Endothelial cell of umbilical vein (primary cell): ENCODE data around the gene MT1X. TPM values are rescaled to one million over a fixed set of nuclear protein-coding genes. Genes with fewer than 3 reads are reported as not detected.

ENCODE experiments used
- BruUV-seq: library from RNA; stranded (reverse); fragments of 400-500 nt; replicated peaks from 2 replicates; lab custom pipeline; 2021; lab: Mats Ljungman, UMichigan
- CTCF ChIA-PET: fragments of 300-600, 350-600 bp; sonication (Branson Sonifier 250); formaldehyde crosslinking; loops from one replicate; lab custom pipeline; 2021; ENCODE audit warnings: antibody characterized with exemption, inconsistent platforms; lab: Charles Lee
- POLR2A ChIA-PET: fragments of 300-600, 350-600 bp; sonication (Branson Sonifier 250); formaldehyde crosslinking; loops from one replicate; lab custom pipeline; 2021; ENCODE audit warnings: antibody characterized with exemption, inconsistent platforms; lab: Charles Lee
- DNase-seq: peaks from one replicate; pipeline ENCODE4 v3.0.0-alpha.2; 2011; ENCODE audit warnings: low read depth, low spot score
- FAIRE-seq: peaks from 2 replicates; lab custom pipeline; 2011; peaks lifted over from hg19 to GRCh38; lab: Jason Lieb, UNC
- H2AFZ ChIP-seq: 2 replicates; pipeline ENCODE4 v1.6.0; 2012; ENCODE audit warnings: low read depth, low read length, control low read depth, inconsistent platforms
- H3K27ac ChIP-seq: 2 replicates; pipeline ENCODE4 v1.5.1; 2011; ENCODE audit warnings: low read depth, mild to moderate bottlenecking, control low read depth, low read length, moderate library complexity; ENCODE audit not compliant: insufficient read depth
- H3K27me3 ChIP-seq, 2 experiments: 2 replicates each; pipeline versions ENCODE4 v1.6.0 to v1.6.1; 2011; ENCODE audit warnings: low read length in 2 of 2, mixed read lengths in 1 of 2; ENCODE audit not compliant: control insufficient read depth in 2 of 2, insufficient read depth in 2 of 2
- H3K36me3 ChIP-seq, 2 experiments: 2 replicates in 1 of 2; 3 replicates in 1 of 2; pipeline ENCODE4 v1.5.1; 2011; ENCODE audit warnings: low read length in 2 of 2, mild to moderate bottlenecking in 1 of 2, moderate library complexity in 1 of 2; ENCODE audit not compliant: control insufficient read depth in 2 of 2, insufficient read depth in 2 of 2; ENCODE audit errors: extremely low read depth in 1 of 2
- H3K4me1 ChIP-seq: 3 replicates; pipeline ENCODE4 v1.5.1; 2011; ENCODE audit warnings: mild to moderate bottlenecking, low read length; ENCODE audit not compliant: control insufficient read depth, insufficient read depth; ENCODE audit errors: extremely low read depth
- H3K4me2 ChIP-seq: 2 replicates; pipeline ENCODE4 v1.6.1; 2011; ENCODE audit warnings: low read length, control low read depth, mixed read lengths; ENCODE audit not compliant: insufficient read depth
- H3K4me3 ChIP-seq, 3 experiments: fragments of 200-600 bp in 1 of 3; sonication (generic), shearing (Covaris generic) in 1 of 3; replicated peaks in 1 of 3; 2 replicates each; pipeline ENCODE4 v1.5.1; 2011 to 2016; ENCODE audit warnings: control low read depth in 3 of 3, low read length in 3 of 3, mild to moderate bottlenecking in 2 of 3, inconsistent platforms in 1 of 3, low read depth in 1 of 3, moderate library complexity in 1 of 3; ENCODE audit not compliant: insufficient read depth in 1 of 3
- H3K79me2 ChIP-seq: 2 replicates; pipeline ENCODE4 v1.6.0; 2012; ENCODE audit warnings: low read length, inconsistent platforms; ENCODE audit not compliant: control insufficient read depth, insufficient read depth
- H3K9ac ChIP-seq: replicated peaks from 2 replicates; pipeline ENCODE3; 2011; ENCODE audit warnings: low read length, control low read depth; ENCODE audit not compliant: insufficient read depth; ENCODE audit errors: extremely low read depth
- H3K9me1 ChIP-seq: replicated peaks from 3 replicates; pipeline ENCODE4 v1.6.0; 2011; ENCODE audit warnings: mild to moderate bottlenecking, low read length; ENCODE audit not compliant: control insufficient read depth, insufficient read depth; ENCODE audit errors: extremely low read depth
- H3K9me3 ChIP-seq: replicated peaks from 2 replicates; pipeline ENCODE4 v1.5.1; 2012; ENCODE audit warnings: low read length, inconsistent platforms; ENCODE audit not compliant: control insufficient read depth, insufficient read depth
- H4K20me1 ChIP-seq: replicated peaks from 2 replicates; pipeline ENCODE3; 2011; ENCODE audit warnings: mild to moderate bottlenecking, low read length; ENCODE audit not compliant: control insufficient read depth, insufficient read depth; ENCODE audit errors: extremely low read depth
- CTCF ChIP-seq, 2 donors: IDR thresholded peaks; 1 replicate in 1 of 2; 2 replicates in 1 of 2; pipeline ENCODE4 v1.5.1; 2011; ENCODE audit warnings: low read length in 2 of 2, mild to moderate bottlenecking in 2 of 2, moderate library complexity in 2 of 2, control low read depth in 1 of 2, inconsistent platforms in 1 of 2, low read depth in 1 of 2; ENCODE audit not compliant: insufficient read depth in 1 of 2; ENCODE audit errors: extremely low read depth in 1 of 2
- EZH2 ChIP-seq: IDR thresholded peaks from 2 replicates; pipeline ENCODE4 v1.6.1; 2012; ENCODE audit warnings: borderline replicate concordance, low read depth, mild to moderate bottlenecking, moderate library complexity, low read length, inconsistent platforms; ENCODE audit not compliant: severe bottlenecking
- GATA2 ChIP-seq: IDR thresholded peaks from 2 replicates; pipeline ENCODE4 v1.7.0; 2011; ENCODE audit warnings: low read depth, mild to moderate bottlenecking, moderate library complexity, mixed read lengths, low read length; ENCODE audit not compliant: insufficient read length, insufficient read depth
- JUN ChIP-seq: IDR thresholded peaks from 2 replicates; pipeline ENCODE4 v1.6.1; 2011; ENCODE audit warnings: borderline replicate concordance, low read depth; ENCODE audit not compliant: insufficient read length, insufficient read depth
- MYC ChIP-seq: IDR thresholded peaks from one replicate; pipeline ENCODE4 v1.6.1; 2011; ENCODE audit warnings: mild to moderate bottlenecking, low read depth, low read length
- POLR2A ChIP-seq: IDR thresholded peaks from 2 replicates; pipeline ENCODE4 v1.6.1; 2012; ENCODE audit warnings: low read depth, mild to moderate bottlenecking, control low read depth, low read length
- POLR2AphosphoS5 ChIP-seq: IDR thresholded peaks from 2 replicates; pipeline ENCODE4 v1.6.1; 2012; ENCODE audit warnings: low read depth, mild to moderate bottlenecking, control low read depth, low read length, moderate library complexity; ENCODE audit not compliant: insufficient read depth
- dilution Hi-C: fragments of 300-500 bp; cut with MboI; formaldehyde crosslinking; loops from one replicate; pipeline ENCODE4 v1.15.0; 2019; ENCODE audit warnings: low sequenced_read_pairs; ENCODE audit not compliant: extremely low pct_ligation_motif_present
- intact Hi-C: fragments of 100-400 bp; cut with micrococcal nuclease; formaldehyde crosslinking; loops from one replicate; pipeline ENCODE4 v1.10.0; 2022
- polyA plus RNA-seq, 4 experiments: library from polyadenylated mRNA; depleted of rRNA in 3 of 4; stranded (reverse) in 3 of 4; unstranded in 1 of 4; fragments of >200 nt; gene quantifications; 2 replicates each; pipeline versions ENCODE4 v1.2.1 to v1.2.3, GENCODE V29; 2011 to 2012; ENCODE audit warnings: missing spikeins in 1 of 4
- total RNA-seq: library from RNA; stranded (reverse); gene quantifications from 2 replicates; pipeline ENCODE4 v1.2.3, GENCODE V29; 2021

The MT1X gene
- total and polyA plus RNA-seq, 2 donors (not counting 3 experiments of a cell fraction or from before 2014, with no cell fraction given), result 15.6 to 46.7 TPM

- Histone ChIP-seq H3K9ac (no peak overlapping the region), H3K79me2 (peaks cover 71% of the 10 kb centered on the region), H2AFZ (no peak overlapping the region), H4K20me1 (no peaks in the 10 kb centered on the region), H3K27me3 (no peaks in the 10 kb centered on the region), H3K9me1 (no peaks in the 10 kb centered on the region), H3K27ac (no peak overlapping the region), H3K9me3 (no peaks in the 10 kb centered on the region), H3K4me2 (no peak overlapping the region), H3K4me3 (no peak overlapping the region), H3K36me3 (no peaks in the 10 kb centered on the region), H3K4me1 (peaks cover 21% of the 10 kb centered on the region)
- no peak for DNase-seq
- ChIA-PET POLR2A (no interaction called here), CTCF (no interaction called here)
- intact Hi-C loops, result no loop called here
- no peak for FAIRE-seq
- TF ChIP-seq POLR2AphosphoS5 (no peak), JUN (no peak), POLR2A (no peak)
- no TSS peak for BruUV-seq
- dilution Hi-C loops, result no loop called here
These were observed 50.1 kb downstream of the MT1X start for GRCh38 chr16:56732366-56732765.

GRCh38 chr16:56732832-56733231, 50.6 kb downstream of the MT1X start:
- FAIRE-seq (no peak), DNase-seq (no peak)
- Histone ChIP-seq H4K20me1 (no peaks in the 10 kb centered on the region), H2AFZ (no peak overlapping the region), H3K27me3 (no peaks in the 10 kb centered on the region), H3K27ac (no peak overlapping the region), H3K79me2 (peaks cover 76% of the 10 kb centered on the region), H3K4me2 (no peak overlapping the region), H3K9me1 (no peaks in the 10 kb centered on the region), H3K36me3 (no peaks in the 10 kb centered on the region), H3K9me3 (no peaks in the 10 kb centered on the region), H3K4me1 (peaks cover 21% of the 10 kb centered on the region), H3K4me3 (no peak overlapping the region), H3K9ac (no peak overlapping the region)
- dilution Hi-C loops, result no loop called here
- POLR2A ChIA-PET, result no interaction called here
- intact Hi-C loops, result no loop called here
- CTCF ChIA-PET, result no interaction called here
- no TSS peak for BruUV-seq
- TF ChIP-seq GATA2 (no peak), EZH2 (no peak), MYC (no peak), CTCF (IDR thresholded peaks at IDR 0.05; ENCODE audit: extremely low read depth in 1 of 2, insufficient read depth in 1 of 2, low read depth in 1 of 2, low read length in 2 of 2) (no peak)

Other genes with a start within 250 kb of the MT1X start
- 155 and 158 TPM in 2 replicates for gene NUDT21, start 231.1 kb upstream of the MT1X start, total RNA-seq
- 48.2 and 56.4 TPM in 2 replicates for gene NUDT21, start 231.1 kb upstream of the MT1X start, polyA plus RNA-seq
- 52.3 and 54.8 TPM in 2 replicates for gene OGFOD1, start 230.9 kb upstream of the MT1X start, total RNA-seq
- gene OGFOD1, start 230.9 kb upstream of the MT1X start, polyA plus RNA-seq, result 16.5 and 26.6 TPM in 2 replicates
- 33.3 and 44.8 TPM in 2 replicates for gene BBS2, start 162.4 kb upstream of the MT1X start, total RNA-seq
- 36.7 and 37.6 TPM in 2 replicates for gene BBS2, start 162.4 kb upstream of the MT1X start, polyA plus RNA-seq
- gene MT4, start 117.4 kb upstream of the MT1X start, total RNA-seq, result not detected in 2 replicates
- not detected in 2 replicates for gene MT4, start 117.4 kb upstream of the MT1X start, polyA plus RNA-seq
- gene MT3, start 92.9 kb upstream of the MT1X start, total RNA-seq, result not detected in 2 replicates
- gene MT3, start 92.9 kb upstream of the MT1X start, polyA plus RNA-seq, result 0.37 TPM in 1 of 2 replicates, not detected in the other
- gene MT2A, start 73.9 kb upstream of the MT1X start, total RNA-seq, result 1,337 and 1,517 TPM in 2 replicates
- gene MT2A, start 73.9 kb upstream of the MT1X start, polyA plus RNA-seq, result 260 and 276 TPM in 2 replicates
- gene MT1E, start 56.7 kb upstream of the MT1X start, total RNA-seq, result 201 and 346 TPM in 2 replicates
- 186 and 208 TPM in 2 replicates for gene MT1E, start 56.7 kb upstream of the MT1X start, polyA plus RNA-seq
- gene MT1M, start 49.8 kb upstream of the MT1X start, total RNA-seq, result 1.8 and 4.6 TPM in 2 replicates
- gene MT1M, start 49.8 kb upstream of the MT1X start, polyA plus RNA-seq, result 4.1 and 4.3 TPM in 2 replicates
- 5.4 and 8.4 TPM in 2 replicates for gene MT1A, start 43.8 kb upstream of the MT1X start, total RNA-seq
- gene MT1A, start 43.8 kb upstream of the MT1X start, polyA plus RNA-seq, result 2.3 and 6.5 TPM in 2 replicates
- gene MT1B, start 30.6 kb upstream of the MT1X start, total RNA-seq, result not detected in 2 replicates
- not detected in 2 replicates for gene MT1B, start 30.6 kb upstream of the MT1X start, polyA plus RNA-seq
- gene MT1F, start 24.5 kb upstream of the MT1X start, total RNA-seq, result 1.4 and 2.6 TPM in 2 replicates
- gene MT1F, start 24.5 kb upstream of the MT1X start, polyA plus RNA-seq, result 2.2 and 2.3 TPM in 2 replicates
- gene MT1G, start 14.4 kb upstream of the MT1X start, total RNA-seq, result not detected in 2 replicates
- gene MT1G, start 14.4 kb upstream of the MT1X start, polyA plus RNA-seq, result 0.53 TPM in 1 of 2 replicates, not detected in the other
- not detected in 2 replicates for gene MT1H, start 12.7 kb upstream of the MT1X start, total RNA-seq
- gene MT1H, start 12.7 kb upstream of the MT1X start, polyA plus RNA-seq, result not detected in 2 replicates
- gene NUP93, start 47.7 kb downstream of the MT1X start, total RNA-seq, result 111 and 124 TPM in 2 replicates
- gene NUP93, start 47.7 kb downstream of the MT1X start, polyA plus RNA-seq, result 62.3 and 66.6 TPM in 2 replicates
- gene SLC12A3, start 182.7 kb downstream of the MT1X start, total RNA-seq, result not detected in 2 replicates
- not detected in 2 replicates for gene SLC12A3, start 182.7 kb downstream of the MT1X start, polyA plus RNA-seq
- 101 and 109 TPM in 2 replicates for gene HERPUD1, start 249.7 kb downstream of the MT1X start, total RNA-seq
- gene HERPUD1, start 249.7 kb downstream of the MT1X start, polyA plus RNA-seq, result 105 and 107 TPM in 2 replicates